GM18526 (cell line): ENCODE measurements around the gene TRAPPC2L.

Source experiments
- POLR2A ChIP-seq: IDR thresholded peaks from 3 replicates; pipeline ENCODE4 v1.6.1; 2011; ENCODE audit not compliant: insufficient read length; ENCODE audit errors: extremely low read depth

The TRAPPC2L gene

GRCh38 chr16:88828711-88829110 is 28.2 kb upstream of the TRAPPC2L start:
- TF ChIP-seq POLR2A: no peak

- TF ChIP-seq POLR2A: no peak
These were observed 26.7 kb upstream of the TRAPPC2L start for GRCh38 chr16:88830258-88830657.

GRCh38 chr16:88830783-88831182 is 26.1 kb upstream of the TRAPPC2L start:
- no peak for TF ChIP-seq POLR2A

- TF ChIP-seq POLR2A: no peak
These were observed 25.1 kb upstream of the TRAPPC2L start for GRCh38 chr16:88831838-88832237.

GRCh38 chr16:88833086-88833485 is 23.8 kb upstream of the TRAPPC2L start:
- TF ChIP-seq POLR2A: no peak

GRCh38 chr16:88834670-88835069 is 22.3 kb upstream of the TRAPPC2L start:
- no peak for TF ChIP-seq POLR2A

- no peak for TF ChIP-seq POLR2A
These were observed 21.5 kb upstream of the TRAPPC2L start for GRCh38 chr16:88835383-88835782.

- no peak for TF ChIP-seq POLR2A
These were observed 21.1 kb upstream of the TRAPPC2L start for GRCh38 chr16:88835818-88836217.

- no peak for TF ChIP-seq POLR2A
These were observed 20.1 kb upstream of the TRAPPC2L start for GRCh38 chr16:88836791-88837190.

- no peak for TF ChIP-seq POLR2A
These were observed 19.1 kb upstream of the TRAPPC2L start for GRCh38 chr16:88837806-88838205.

- no peak for TF ChIP-seq POLR2A
These were observed 18.4 kb upstream of the TRAPPC2L start for GRCh38 chr16:88838566-88838965.

GRCh38 chr16:88839026-88839529 is 17.8 kb upstream of the TRAPPC2L start:
- TF ChIP-seq POLR2A: no peak

GRCh38 chr16:88839745-88840599 is 17.0 kb upstream of the TRAPPC2L start:
- no peak for TF ChIP-seq POLR2A

GRCh38 chr16:88840600-88841215 is 16.2 kb upstream of the TRAPPC2L start:
- TF ChIP-seq POLR2A: no peak

GRCh38 chr16:88841521-88842307 is 15.2 kb upstream of the TRAPPC2L start:
- no peak for TF ChIP-seq POLR2A
